GM12865 (cell line): ENCODE results near the gene GRIN3A.

Source experiments
- DNase-seq: peaks from one replicate; pipeline ENCODE4 v3.0.0; 2010; ENCODE audit warnings: low read depth
- H3K4me3 ChIP-seq: 2 replicates; pipeline ENCODE4 v1.5.1; 2011; ENCODE audit warnings: mild to moderate bottlenecking, low read depth, low read length, control low read depth
- TF ChIP-seq, protein P1 (sequence below): IDR thresholded peaks from 2 replicates; pipeline ENCODE4 v1.5.1; 2011; ENCODE audit warnings: low read length, control low read depth, low read depth, inconsistent platforms; ENCODE audit not compliant: insufficient read depth; ENCODE audit errors: missing control alignments

Gene GRIN3A

DNA sequence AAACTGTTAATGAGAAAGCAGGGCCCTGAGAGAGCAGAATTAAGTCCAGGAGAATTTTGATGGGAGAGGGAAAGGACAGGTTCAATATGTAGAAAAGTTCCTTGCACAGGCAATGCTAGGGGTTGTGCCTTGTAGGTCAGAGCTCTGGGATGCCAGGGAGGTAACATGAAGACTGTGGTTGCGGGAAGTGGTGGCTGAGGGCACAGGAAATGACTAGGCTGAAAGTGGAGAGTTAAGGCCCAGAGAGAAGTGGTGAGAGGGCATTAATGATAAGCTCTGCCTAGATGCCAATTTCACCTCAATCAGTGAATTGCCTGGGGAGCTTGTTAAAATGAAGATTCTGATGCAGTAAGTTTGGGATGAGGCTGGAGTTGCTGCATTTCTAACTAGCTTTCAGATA lies 112.2 kb downstream of the GRIN3A start:
- no peak for DNase-seq
- no peak overlapping the region for H3K4me3 ChIP-seq
- TF ChIP-seq, protein P1, sequence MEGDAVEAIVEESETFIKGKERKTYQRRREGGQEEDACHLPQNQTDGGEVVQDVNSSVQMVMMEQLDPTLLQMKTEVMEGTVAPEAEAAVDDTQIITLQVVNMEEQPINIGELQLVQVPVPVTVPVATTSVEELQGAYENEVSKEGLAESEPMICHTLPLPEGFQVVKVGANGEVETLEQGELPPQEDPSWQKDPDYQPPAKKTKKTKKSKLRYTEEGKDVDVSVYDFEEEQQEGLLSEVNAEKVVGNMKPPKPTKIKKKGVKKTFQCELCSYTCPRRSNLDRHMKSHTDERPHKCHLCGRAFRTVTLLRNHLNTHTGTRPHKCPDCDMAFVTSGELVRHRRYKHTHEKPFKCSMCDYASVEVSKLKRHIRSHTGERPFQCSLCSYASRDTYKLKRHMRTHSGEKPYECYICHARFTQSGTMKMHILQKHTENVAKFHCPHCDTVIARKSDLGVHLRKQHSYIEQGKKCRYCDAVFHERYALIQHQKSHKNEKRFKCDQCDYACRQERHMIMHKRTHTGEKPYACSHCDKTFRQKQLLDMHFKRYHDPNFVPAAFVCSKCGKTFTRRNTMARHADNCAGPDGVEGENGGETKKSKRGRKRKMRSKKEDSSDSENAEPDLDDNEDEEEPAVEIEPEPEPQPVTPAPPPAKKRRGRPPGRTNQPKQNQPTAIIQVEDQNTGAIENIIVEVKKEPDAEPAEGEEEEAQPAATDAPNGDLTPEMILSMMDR = no peak

DNA sequence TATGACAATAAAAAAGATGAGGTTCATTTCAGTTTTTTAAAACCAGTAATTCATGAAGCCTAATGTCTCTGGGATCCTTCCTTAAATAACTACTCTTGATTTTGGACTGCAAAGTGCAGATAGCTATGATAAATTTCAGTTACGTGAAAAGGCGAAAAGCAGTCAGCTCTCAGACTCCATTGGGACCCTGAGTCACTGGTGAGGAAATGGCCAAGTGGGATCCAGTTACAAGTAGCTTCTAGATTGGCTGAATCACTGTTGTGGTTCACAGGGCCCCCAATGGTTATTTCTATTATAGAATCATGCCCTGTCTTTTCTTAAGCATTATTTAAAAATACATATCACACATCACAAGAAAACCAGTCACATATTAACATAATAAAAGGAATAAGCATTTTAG lies 112.6 kb downstream of the GRIN3A start:
- TF ChIP-seq, protein P1 = no peak
- DNase-seq = no peak
- H3K4me3 ChIP-seq = no peak overlapping the region

DNA sequence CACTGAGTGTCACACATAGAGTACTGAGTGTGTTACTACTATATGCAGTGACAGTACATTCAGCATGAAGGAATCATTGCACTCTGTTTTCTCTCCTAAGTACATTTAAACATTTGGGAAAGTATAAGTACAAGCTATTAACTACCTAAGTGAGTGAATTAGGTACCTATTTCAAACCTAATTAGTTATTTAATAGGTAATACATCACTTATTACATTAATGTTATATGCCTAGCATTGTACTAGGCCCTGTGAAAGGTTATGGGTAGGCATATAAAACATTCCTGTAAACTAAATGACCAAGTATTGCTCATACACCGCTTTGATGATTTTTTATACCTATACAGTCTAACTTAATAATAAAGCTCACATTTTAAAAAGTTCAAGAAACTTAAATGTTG lies 118.0 kb downstream of the GRIN3A start:
- no peak overlapping the region for H3K4me3 ChIP-seq
- no peak for DNase-seq
- TF ChIP-seq, protein P1 = no peak

DNA sequence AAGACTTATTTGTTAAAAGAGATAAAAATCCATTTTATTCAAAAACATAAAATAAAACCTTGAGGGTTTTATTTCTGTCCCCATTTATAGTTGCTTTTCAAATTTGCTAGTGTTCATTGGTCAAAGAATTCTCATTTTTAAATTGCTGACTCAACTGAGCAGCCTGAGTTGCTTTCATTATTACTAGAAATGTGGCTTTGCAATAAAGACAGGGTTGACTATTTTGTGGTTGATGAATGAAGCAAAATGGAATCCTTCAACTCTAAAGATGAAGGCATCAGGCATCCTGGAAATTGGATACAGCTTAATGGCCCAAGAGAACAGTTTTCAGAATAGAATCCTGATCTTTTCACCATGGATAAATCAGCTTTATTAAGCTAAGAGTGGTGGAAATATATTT lies 119.7 kb downstream of the GRIN3A start:
- no peak overlapping the region for H3K4me3 ChIP-seq
- DNase-seq = no peak
- TF ChIP-seq, protein P1 = no peak

DNA sequence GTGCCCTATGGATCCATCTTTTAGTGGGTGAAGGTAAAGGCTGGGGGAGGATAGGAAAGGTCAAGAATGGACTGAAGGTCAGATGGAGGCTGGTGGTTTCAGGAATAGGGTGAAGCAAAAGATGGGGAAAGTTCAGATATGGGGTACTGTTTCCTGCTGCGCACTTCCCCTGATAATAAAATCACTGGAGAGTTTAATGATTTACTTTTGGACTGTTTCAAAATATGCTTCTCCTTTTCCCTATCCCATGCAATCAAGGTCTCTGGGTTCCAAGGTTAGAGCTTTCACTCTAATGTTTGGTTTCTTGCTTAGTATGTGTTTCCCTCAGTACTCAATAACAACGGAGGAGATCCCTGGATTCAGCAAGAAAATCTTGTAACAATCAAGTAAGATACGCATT lies 132.9 kb downstream of the GRIN3A start:
- DNase-seq = no peak
- TF ChIP-seq, protein P1 = no peak
- H3K4me3 ChIP-seq = no peak overlapping the region

DNA sequence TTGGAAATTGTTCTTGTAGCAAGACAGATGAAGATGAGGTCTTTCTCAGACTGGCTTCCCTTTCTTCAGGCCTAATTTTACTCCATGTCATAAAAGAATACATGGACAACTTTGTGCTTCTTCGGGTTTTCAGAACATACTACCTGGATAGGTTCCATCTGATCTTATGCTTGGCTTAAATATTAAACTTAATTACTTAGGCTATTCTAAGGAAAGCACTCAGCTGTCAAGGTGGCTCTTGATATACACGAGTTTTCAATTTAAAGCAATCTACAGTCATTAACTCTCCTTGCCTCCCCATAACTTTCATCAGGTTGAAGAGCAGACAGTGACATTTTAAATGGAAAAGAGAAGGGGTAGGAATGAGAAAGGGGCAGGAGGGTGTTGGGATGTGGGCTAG lies 134.2 kb downstream of the GRIN3A start:
- no peak overlapping the region for H3K4me3 ChIP-seq
- TF ChIP-seq, protein P1 = no peak
- no peak for DNase-seq

DNA sequence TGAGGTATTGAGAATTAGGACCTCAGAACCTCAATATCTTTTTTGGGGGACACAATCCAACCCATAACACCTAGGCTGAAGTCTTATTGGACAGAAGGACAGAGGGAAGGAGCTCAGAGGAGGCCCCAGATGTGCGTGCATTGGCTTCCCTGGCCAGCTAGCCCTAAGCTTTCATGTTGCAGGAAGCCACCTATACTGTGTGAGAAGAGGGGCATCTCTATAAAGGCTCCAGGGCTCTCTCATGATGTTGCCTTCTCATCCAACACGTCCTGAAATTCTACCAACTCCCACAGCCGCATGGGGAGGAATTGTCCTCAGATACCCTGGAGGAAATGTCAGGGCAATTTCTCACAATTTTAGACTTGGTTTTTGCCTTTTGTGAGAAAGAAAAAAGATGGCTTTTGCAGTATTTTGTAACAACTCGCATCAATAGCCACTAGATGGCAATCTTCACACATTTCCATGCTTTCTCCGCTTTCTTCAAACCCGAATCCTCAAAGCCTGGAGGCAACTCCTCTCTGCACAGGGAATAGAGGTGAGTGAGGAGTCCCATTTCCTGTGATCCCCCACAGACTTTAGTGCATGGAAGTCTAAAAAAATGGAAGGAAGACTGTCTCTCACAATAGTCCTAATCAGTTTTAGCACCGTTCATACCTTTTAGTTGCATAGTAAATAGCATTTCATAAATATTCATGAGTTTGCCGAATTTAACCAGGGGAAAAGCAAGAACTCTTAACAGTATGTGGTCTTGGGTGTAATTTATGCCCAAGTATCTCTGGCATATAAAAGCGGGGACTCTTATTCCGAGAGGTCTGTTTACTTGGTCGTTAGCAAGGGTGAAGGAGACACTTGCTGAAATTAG lies 136.3 kb downstream of the GRIN3A start:
- peak; percentile 39 for DNase-seq
- H3K4me3 ChIP-seq = no peak overlapping the region
- TF ChIP-seq, protein P1 = peak; percentile 57
